Fibroblast of skin of left quadriceps (primary cell): ENCODE data around the gene RALGPS2.
A peak's percentile ranks its signal among the peaks of the same experiment; 100 is the strongest.
"Not testable (repeated sequence)": the region's sequence is repeated elsewhere in the genome, so short reads cannot be mapped to it uniquely, and the experiment has no call there.

Experiments used
- DNase-seq, 2 experiments: peaks; one replicate each; pipeline ENCODE4 v3.0.0-alpha.2; 2013; ENCODE audit warnings: low read depth in 2 of 2

Gene RALGPS2

DNA sequence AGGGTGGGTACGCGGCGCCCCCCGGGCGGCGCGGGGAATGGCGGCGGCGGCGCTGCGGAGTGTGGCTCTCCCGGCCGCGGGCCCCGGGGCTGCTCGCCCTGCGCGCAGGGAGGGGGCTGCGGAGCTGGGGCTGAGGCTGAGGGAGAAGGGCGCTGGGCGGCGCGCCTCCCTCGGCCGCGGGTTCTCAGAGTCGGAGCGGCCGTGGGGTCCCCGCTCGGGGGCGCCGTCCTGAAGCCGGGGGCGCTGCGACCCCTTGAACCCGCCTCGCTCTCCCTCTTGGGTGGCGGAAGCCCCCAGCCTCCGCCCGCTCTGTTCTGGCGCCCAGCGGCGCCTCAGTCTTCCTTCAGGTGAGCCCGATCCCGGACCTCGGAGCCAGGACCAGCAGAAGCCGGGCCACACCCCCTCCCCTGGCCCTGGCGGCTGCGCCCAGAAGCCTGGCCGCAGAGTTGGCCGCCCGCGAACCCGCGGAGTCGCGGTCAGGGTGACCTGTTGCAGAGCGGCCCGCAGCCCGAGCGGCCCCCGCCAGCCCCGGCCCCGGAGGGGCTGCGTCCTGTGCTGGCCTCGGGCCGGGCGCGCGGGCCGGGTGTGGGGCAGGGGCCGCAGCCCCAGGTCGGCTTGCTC, 532 bp downstream of the RALGPS2 start:
- no peak for DNase-seq

DNA sequence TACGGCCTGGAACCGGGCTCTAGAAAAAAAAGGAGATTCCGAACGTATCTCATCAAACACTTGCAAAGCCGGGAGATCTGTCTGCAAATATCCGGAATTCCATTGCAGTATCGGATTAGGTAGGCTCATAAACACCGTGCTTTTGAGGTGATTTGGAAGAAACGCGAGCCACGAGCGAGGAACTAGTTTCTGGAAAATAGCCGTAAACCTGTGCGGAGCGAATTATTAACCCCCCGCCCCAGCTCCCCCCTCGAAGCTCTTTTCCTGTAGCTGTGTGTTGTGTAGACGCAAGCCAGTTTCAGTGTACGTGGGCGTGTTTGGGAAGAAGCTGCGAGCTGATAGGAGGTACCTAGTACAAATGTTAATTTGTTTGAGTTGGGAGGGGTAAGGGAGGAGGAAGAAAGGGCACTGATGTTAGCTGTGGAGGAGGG, 1.1 kb downstream of the RALGPS2 start:
- no peak for DNase-seq

DNA sequence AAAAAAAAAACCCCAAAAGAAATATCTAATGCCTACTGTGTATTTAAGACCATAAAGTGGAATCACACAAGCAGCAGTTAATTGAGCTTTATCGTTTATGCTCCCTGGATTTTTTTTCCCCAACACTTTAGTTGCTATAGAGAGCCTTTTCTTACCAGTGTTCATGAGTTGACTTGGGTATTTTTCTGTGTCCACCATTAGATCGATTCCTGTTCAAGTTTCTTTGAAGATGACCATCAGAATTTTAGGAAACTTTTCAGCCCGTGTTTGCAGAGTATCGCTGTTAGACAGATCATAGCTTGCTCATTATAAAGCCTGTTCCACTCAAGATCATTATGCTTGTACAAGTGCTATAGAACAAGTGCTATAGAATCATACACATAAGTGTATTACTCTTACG, 1.5 kb downstream of the RALGPS2 start:
- no peak for DNase-seq

DNA sequence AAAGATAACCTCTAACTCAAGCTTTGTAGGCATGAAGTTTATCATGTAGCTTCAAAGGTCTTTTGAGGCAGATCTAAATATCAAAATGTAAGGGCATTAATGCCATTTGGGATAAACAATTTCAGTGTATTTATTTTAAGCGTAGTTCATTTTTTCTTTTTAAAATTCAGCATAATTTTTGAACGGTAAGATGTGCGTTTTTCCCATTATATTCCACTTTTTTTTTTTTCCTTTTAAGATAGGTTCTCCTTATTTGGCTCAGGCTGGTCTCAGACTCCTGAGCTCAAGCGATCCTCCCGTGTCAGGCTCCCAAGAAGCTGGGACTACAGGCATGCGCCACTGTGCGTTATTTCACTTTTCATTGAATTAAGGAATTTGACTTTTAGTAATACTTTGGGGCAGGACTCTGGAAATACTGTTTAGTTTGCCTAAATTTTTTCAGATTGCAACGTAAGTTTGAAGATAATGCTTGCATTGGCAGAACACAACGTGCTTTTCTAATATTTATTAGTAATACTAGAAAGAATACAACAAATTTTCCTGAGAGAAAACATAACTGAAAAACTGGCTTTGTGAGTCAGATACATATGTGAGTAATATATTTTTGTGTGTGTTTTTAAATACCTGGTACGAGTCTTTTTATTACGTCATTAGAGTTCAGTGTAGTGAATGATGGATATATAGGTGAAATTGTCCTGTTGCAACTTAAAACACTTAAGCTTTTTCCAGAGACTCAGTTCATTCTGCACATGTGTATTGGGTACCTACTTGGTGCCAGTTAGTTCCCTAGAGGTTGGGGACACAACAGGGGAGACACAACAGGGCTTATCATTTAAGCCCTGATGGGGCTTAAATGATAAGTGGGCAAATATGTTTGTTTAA, 2.2 kb downstream of the RALGPS2 start:
- DNase-seq, result no peak

DNA sequence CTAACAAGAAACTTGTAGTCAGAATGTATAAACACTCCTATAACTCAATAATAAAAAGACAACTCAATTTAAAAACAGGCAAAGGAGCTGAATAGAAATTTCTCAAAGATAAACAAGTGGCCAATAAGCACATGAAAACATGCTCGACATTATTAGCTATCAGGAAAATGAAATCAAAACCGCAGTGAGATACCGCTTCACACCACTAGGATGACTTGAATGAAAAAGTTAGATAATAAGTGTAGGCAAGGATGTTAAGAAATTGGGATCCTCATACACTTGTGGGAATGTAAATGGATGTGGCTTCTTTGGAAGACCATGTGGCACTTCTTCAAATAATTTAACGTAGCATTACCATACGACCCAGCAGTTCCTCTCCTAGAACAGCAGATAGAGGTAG, 8.9 kb downstream of the RALGPS2 start:
- DNase-seq, result no peak

DNA sequence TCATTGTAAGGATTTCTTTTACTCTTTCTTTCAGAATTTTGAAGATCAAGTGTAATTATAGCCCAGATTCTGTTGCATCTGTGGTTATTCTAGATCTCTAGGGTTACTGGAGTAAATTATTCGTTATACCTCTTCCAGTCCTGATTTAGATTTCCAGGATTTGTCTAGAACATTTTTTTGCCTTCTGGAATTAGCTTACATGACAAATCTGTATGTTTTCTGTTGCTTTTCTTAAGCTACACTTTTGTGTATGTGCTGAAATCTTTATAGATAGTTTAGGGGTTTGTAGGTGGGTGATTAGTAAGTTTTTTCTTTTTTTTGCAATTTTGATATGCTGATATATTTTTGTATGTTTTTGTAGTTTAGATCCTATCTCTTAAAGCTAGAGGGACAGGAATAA, 13.7 kb downstream of the RALGPS2 start:
- DNase-seq, result no peak

DNA sequence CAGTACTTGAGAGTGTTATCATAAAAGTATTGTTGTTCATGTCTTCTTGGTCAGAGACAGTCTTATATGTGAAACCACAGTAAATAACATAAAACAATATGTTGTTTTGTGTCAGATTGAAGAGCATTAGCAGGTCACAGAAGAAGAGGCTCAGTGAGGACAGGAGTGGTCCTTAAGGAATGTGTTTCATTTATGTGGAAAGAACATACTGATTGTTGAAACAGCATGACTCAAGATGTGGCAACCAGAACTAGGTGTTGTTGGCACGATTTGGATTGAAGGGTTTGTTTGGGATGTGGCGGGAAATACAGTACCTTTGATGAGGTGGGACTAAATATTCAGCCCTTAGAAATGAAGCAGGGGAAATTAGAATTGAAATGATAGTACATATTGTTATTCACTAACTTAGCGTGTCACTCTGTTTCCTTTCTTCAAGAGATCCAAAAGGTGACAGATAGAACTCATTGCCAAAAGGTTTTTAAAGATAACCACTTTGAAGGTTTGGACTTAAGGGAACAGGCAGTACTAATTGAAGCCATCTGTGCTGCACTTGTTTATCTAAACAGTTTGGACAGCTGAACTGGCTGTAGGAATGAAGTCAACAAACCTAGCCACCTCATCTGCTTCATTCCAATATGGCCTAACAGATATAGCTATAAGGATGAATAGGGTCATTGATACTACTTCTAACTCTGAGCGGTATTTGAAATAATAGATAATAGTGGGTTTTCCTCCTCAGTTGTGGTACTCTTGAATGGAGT, 14.4 kb downstream of the RALGPS2 start:
- no peak for DNase-seq

DNA sequence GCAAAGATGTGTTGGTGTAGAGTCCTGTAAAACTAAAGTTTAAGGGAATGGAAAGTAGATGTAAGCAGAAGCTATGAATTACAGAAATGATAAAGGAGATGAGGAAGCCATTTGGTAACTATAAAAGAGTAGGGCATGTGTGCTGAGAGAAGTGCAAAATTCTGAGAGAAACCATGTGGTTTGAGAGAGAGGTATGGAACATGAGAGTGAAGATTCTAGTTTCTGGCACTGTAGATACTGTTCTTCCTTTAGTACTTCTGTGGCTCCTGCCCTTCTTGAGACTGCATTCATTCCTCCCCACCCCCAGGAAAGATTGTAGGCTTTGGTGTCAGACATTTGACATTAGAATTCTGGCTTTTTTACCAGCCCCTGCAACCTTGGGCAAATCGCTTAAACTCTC, 15.4 kb downstream of the RALGPS2 start:
- no peak for DNase-seq

DNA sequence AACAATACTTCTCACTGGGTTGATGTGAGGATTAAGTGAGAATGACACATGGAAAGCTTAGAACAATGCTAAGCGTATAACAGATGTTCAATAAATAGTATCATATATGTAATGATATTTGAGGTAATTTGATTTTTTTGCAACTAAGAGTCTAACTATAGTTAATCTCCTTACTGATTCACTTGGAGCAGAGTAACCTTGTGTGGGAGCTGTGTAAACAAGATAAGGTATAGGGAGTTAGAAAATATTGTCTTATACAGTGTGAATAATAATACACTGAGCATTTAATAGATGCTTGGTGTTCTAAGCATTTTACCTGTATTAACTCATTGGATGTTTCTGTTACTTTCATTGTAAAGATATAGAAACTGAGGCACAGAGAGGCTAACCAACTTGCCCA, 15.9 kb downstream of the RALGPS2 start:
- DNase-seq, result no peak

DNA sequence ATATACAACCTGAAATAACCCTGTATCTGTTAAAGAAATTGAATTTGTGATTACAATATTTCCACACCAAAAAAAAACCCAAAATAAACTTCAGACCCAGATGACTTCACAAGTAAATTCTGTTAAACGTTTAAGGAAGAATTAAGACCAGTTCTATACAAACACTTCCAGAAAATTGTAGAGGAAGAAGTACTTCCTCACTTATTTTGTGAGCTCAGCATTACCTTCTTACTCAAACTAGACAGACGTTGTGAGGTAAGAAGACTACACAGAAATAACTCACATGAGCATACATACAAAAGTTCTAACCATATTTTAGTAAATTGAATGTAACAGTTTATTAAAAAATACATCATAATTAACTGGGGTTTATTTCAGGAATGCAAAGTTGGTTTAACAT, 18.8 kb downstream of the RALGPS2 start:
- DNase-seq, result no peak

DNA sequence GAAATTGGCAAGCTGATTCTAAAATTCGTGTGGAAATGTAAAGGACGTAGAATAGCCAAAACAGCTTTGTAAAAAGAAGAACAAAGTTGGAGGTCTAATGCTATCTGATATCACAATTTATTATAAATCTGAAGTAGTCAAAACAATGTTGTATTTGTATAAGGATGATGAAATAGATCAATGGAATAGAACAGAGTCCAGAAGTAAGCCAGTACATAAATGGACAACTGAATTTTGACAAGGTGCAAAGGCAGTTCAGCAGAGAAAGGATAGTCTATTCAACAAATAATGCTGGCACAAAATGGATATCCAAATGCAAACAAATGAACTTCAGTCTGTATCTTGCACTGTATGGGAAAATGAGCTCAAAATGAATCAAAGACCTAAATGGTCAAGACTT, 20.2 kb downstream of the RALGPS2 start:
- DNase-seq, result no peak

DNA sequence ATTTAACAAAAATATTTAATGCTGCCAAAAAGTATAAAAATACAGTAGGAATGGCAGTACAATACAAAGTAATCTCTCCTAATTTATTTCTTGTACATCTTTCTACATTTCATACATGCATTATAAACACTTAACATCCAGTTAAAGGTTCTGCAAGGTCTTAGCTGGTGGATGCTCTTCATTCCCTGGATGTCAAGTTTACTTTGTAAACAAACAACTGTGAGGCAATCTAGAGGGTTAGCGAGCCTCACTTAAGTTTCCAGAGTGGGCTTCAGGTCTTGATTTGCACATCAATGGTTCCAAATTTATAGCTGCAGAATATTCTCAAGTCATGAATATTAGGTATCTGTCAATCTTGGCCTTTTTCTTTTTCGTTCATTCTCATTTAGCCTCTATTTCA, 21.3 kb downstream of the RALGPS2 start:
- no peak for DNase-seq

DNA sequence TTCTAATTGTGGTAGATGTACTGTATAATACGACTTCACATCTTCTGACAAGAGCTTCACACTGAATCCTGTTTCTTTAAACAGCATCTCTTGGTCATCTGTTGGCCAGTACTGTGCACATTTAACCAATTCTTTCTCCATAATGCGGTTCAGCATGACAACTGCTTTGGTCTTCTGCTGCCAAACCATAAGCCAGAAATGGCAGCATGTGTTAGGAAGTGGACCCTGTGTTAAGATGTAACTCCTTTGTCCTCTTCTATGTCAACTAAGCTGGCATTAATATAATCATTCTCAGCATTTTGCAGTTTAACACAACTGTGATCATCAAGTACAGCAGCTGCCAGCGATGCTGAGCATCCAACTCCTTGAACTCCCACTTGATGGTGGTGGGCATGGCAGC, 22.3 kb downstream of the RALGPS2 start:
- DNase-seq, result not testable (repeated sequence)

DNA sequence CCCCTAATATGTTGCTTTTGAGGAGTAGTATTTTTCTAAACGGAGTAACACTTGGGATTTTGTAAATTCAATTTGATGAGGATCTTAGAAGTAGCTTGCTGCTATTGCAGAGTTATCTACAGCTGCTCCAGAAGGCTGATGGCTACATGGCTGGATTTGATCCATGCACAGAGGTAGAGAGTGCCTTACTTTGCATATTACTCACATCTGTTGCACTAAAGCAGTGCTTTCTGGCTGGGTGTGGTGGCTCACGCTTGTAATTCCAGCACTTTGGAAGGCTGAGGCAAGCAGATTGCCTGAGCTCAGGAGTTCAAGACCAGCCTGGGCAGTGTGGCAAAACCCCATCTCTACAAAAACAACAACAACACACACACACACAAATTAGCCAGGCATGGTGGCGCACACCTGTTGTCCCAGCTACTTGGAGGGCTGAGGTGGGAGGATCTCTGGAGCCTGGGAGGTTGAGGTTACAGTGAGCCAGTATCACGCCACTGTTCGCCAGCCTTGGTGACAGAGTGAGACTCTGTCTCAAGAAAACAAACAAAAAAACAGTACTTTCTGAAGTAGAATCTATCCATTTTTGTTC, 24.6 kb downstream of the RALGPS2 start:
- no peak for DNase-seq

DNA sequence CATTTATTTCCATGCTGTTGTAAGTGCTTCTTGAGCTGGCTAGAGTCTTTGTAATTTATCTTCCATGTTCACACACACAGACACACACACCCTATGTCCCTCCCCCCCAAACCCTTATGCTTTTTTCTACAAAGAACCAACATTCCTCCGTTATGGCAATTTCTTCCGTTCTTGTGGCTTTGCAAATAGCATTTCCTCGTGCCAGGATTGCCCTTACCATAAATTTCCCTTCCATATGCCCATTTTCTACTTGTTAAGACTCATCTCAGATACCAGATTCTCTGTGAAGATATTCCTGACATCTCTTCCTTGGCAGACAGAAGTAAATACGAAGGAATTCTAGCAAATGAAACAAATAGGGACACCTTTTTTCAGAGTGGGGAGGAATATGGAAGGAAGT, 26.0 kb downstream of the RALGPS2 start:
- DNase-seq, result no peak

DNA sequence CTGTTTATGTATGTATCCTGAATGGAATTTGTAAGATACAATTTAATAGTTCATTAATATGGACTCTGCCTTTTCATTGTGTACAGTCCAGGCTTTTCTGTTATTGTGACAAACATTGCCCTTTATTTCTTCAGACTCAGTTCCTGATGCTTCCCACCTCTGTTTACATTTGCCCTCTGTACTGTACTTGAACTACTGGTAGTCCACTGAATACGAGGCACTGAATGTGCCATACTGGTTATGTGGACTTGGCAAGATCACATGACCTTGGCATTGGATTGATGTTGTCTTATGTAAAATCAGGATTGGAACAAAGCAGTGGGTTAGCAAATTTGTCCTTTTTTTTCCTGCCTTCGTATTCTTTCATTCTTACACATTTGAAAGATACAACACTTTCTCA, 27.8 kb downstream of the RALGPS2 start:
- no peak for DNase-seq

DNA sequence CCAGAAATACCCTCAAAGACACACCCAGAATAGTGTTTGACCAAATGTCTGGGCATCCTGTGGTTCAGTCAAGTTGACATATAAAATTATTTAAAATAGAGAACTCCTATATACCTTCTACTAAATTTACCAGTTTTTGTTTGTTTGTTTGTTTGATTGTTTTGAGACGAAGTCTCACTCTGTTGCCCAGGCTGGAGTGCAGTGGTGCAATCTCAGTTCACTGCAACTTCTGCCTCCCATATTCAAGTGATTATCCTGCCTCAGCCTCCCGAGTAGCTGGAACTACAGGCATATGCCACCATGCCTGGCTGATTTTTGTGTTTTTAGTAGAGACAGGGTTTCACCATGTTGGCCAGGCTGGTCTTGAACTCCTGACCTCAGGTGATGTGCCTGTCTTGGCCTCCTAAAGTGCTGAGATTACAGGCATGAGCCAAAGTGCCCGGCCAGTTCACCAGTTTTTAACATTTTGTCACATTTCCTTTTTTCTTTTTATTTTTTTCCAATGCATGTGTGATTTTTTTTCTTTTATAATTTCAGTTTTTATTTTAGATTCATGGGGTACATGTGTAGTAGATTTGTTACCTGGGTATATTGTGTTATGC, 29.7 kb downstream of the RALGPS2 start:
- DNase-seq, result not testable (repeated sequence)

DNA sequence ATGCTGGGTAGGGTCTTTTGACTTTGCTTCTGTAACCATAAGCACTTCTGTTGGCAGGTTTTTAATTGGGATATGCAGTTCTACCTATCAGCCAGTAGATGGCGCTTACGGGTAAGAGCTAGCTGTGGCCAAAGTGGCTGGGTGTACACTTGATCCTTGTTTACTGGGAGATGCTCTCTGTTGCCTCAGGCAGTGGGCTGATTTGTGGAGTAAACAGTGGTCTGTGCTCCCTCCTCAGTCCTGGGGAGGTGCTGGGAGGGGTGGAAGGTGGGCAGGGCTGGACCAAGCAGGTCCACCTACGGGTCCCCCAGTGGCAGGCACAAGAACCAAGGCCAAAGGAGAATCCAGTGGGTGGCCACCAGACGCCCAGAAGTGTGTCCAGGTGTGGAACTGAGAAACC, 43.4 kb downstream of the RALGPS2 start:
- DNase-seq, result no peak

DNA sequence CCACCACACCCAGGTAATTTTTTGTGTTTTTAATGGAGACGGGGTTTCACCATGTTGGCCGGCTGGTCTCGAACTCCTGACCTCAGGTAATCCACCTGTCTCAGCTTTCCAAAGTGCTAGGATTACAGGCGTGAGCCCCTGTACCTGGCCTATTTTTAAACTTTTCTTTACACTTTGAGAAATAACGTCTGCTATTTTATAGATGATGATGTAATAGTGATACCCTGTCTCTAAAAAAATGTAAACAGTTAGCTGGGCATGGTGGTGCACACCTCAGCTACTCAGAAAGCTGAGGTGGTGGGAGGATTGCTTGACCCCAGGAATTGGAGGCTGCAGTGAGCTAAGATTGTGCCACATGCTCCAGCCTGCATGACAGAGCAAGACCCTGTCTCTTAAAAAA, 47.9 kb downstream of the RALGPS2 start:
- no peak for DNase-seq

DNA sequence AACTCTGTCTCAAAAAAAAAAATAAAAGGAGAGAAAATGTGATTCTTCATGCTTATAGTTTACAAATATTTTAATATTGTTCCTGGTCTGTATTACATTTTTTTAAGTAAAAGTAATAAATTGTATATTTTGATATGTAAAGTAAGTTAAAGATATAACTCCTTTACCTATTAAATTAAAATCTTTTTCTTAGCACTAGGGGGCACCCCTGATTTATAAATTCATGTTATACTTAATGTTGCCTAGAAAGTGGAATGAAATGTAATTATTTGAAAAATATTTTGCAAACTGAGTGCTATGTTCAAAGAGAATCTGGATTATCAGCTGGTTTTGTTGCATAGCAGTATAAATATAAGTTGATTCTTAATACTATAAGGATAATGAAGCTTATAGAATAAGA, 49.2 kb downstream of the RALGPS2 start:
- DNase-seq, result peak; percentile 10 to 20

DNA sequence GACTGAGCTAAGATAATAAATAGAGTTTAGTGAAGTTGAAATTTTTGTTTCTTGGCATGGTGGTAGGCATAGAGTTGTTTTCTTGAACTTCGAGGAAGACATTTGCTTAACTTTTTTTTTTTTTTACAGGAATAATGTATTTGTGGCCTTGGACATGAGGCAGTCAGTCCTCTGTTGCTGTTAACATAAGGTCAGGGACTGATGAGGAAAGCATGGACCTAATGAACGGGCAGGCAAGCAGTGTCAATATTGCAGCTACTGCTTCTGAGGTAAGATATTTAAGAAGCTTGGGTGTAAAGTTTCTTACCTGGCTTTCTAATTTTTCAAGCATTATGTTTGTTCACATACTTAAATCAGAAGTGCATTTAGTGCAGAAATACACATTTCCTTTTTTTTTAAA, 51.5 kb downstream of the RALGPS2 start:
- no peak for DNase-seq
